H9 (cell line): ENCODE results near the gene ALDH3A2. TPM values are rescaled to one million over a fixed set of nuclear protein-coding genes. Genes with fewer than 3 reads are reported as not detected.

Source experiments
- DNase-seq: peaks from one replicate; pipeline ENCODE4 v3.0.0-alpha.2; 2017
- H2AFZ ChIP-seq: one replicate; pipeline ENCODE4 v1.6.1; 2013; ENCODE audit warnings: mild to moderate bottlenecking, low read length, control low read depth, moderate library complexity
- H2AK5ac ChIP-seq: 2 replicates; pipeline ENCODE4 v1.6.1; 2013; ENCODE audit warnings: low read length, control low read depth, mixed read lengths; ENCODE audit not compliant: insufficient read length
- H2BK120ac ChIP-seq: one replicate; pipeline ENCODE4 v1.6.1; 2013; ENCODE audit warnings: low read depth, mild to moderate bottlenecking, low read length, control low read depth, inconsistent platforms; ENCODE audit not compliant: poor library complexity, severe bottlenecking
- H2BK12ac ChIP-seq: 2 replicates; pipeline ENCODE4 v1.6.1; 2013; ENCODE audit warnings: low read length, control low read depth, mixed read lengths, low read depth; ENCODE audit not compliant: insufficient read length
- H2BK15ac ChIP-seq: 2 replicates; pipeline ENCODE4 v1.6.1; 2013; ENCODE audit warnings: low read depth, low read length, control low read depth
- H2BK20ac ChIP-seq: one replicate; pipeline ENCODE4 v1.6.1; 2013; ENCODE audit warnings: low read depth, mild to moderate bottlenecking, low read length, control low read depth, inconsistent platforms; ENCODE audit not compliant: poor library complexity, severe bottlenecking
- H2BK5ac ChIP-seq: 2 replicates; pipeline ENCODE4 v1.6.1; 2013; ENCODE audit warnings: low read length, control low read depth, mixed read lengths; ENCODE audit not compliant: insufficient read length
- H3K14ac ChIP-seq: 2 replicates; pipeline ENCODE4 v1.6.1; 2013; ENCODE audit warnings: low read length, control low read depth; ENCODE audit not compliant: insufficient read depth
- H3K18ac ChIP-seq: 2 replicates; pipeline ENCODE4 v1.6.1; 2013; ENCODE audit warnings: low read depth, mild to moderate bottlenecking, mixed read lengths, low read length, control low read depth; ENCODE audit not compliant: insufficient read length
- H3K23ac ChIP-seq: 2 replicates; pipeline ENCODE4 v1.6.1; 2013; ENCODE audit warnings: low read length, control low read depth, mixed read lengths, low read depth; ENCODE audit not compliant: insufficient read length
- H3K23me2 ChIP-seq: 2 replicates; pipeline ENCODE4 v1.6.1; 2013; ENCODE audit warnings: low read depth, mild to moderate bottlenecking, mixed read lengths, low read length, control low read depth; ENCODE audit not compliant: insufficient read length, poor library complexity, severe bottlenecking
- H3K27ac ChIP-seq: 2 replicates; pipeline ENCODE4 v1.5.1; 2013; ENCODE audit warnings: low read length, control low read depth, mixed read lengths, low read depth; ENCODE audit not compliant: insufficient read length
- H3K27me3 ChIP-seq: 2 replicates; pipeline ENCODE4 v1.6.1; 2013; ENCODE audit warnings: low read length, control low read depth, inconsistent platforms; ENCODE audit not compliant: insufficient read depth
- H3K4ac ChIP-seq: 2 replicates; pipeline ENCODE4 v1.6.1; 2013; ENCODE audit warnings: low read depth, mild to moderate bottlenecking, control low read depth, inconsistent platforms, low read length, moderate library complexity
- H3K4me1 ChIP-seq: 2 replicates; pipeline ENCODE4 v1.6.1; 2013; ENCODE audit warnings: low read length, control low read depth, inconsistent platforms; ENCODE audit not compliant: insufficient read depth
- H3K4me2 ChIP-seq: 2 replicates; pipeline ENCODE4 v1.6.1; 2013; ENCODE audit warnings: low read length, control low read depth, mixed read lengths; ENCODE audit not compliant: insufficient read length, insufficient read depth
- H3K56ac ChIP-seq: 2 replicates; pipeline ENCODE4 v1.6.1; 2013; ENCODE audit warnings: low read depth, mild to moderate bottlenecking, mixed read lengths, low read length, control low read depth; ENCODE audit not compliant: insufficient read length
- H3K79me1 ChIP-seq: 2 replicates; pipeline ENCODE4 v1.6.1; 2013; ENCODE audit warnings: low read depth, mild to moderate bottlenecking, moderate library complexity, low read length, control low read depth, inconsistent platforms; ENCODE audit not compliant: insufficient read depth, poor library complexity, severe bottlenecking
- H3K79me2 ChIP-seq: 2 replicates; pipeline ENCODE4 v1.6.1; 2013; ENCODE audit warnings: low read length, control low read depth, inconsistent platforms; ENCODE audit not compliant: insufficient read depth
- H3K9ac ChIP-seq: 2 replicates; pipeline ENCODE4 v1.6.1; 2013; ENCODE audit warnings: low read length, control low read depth, mixed read lengths; ENCODE audit not compliant: insufficient read length; ENCODE audit errors: extremely low read depth
- H3K9me3 ChIP-seq: one replicate; pipeline ENCODE4 v1.6.1; 2013; ENCODE audit warnings: low read depth, low read length, inconsistent platforms; ENCODE audit not compliant: control insufficient read depth
- H3T11ph ChIP-seq: one replicate; pipeline ENCODE4 v1.6.1; 2013; ENCODE audit warnings: mild to moderate bottlenecking, low read length, control low read depth, inconsistent platforms
- H4K20me1 ChIP-seq: one replicate; pipeline ENCODE4 v1.6.1; 2013; ENCODE audit not compliant: control insufficient read depth, insufficient read length, insufficient read depth
- H4K5ac ChIP-seq: 2 replicates; pipeline ENCODE4 v1.6.1; 2013; ENCODE audit warnings: low read depth, mild to moderate bottlenecking, mixed read lengths, low read length, control low read depth; ENCODE audit not compliant: insufficient read length
- H4K8ac ChIP-seq: replicated peaks from 2 replicates; pipeline ENCODE4 v1.6.1; 2013; ENCODE audit warnings: low read length, control low read depth, mixed read lengths, low read depth; ENCODE audit not compliant: insufficient read length
- H4K91ac ChIP-seq: 2 replicates; pipeline ENCODE4 v1.6.1; 2013; ENCODE audit warnings: low read depth, mild to moderate bottlenecking, moderate library complexity, mixed read lengths, low read length, control low read depth; ENCODE audit not compliant: insufficient read length
- H3K27ac Mint-ChIP-seq, 3 experiments: 2 replicates in 2 of 3; 3 replicates in 1 of 3; pipeline ENCODE4 v1.8.0; 2020 to 2021; ENCODE audit warnings: mixed read lengths in 3 of 3, mild to moderate bottlenecking in 1 of 3, moderate library complexity in 1 of 3
- H3K27me3 Mint-ChIP-seq: 2 replicates; pipeline ENCODE4 v1.8.0; 2021; ENCODE audit warnings: low read depth, mild to moderate bottlenecking, moderate library complexity, mixed read lengths
- H3K36me3 Mint-ChIP-seq, 3 experiments: 2 replicates in 2 of 3; 3 replicates in 1 of 3; pipeline ENCODE4 v1.8.0; 2020 to 2021; ENCODE audit warnings: low read depth in 3 of 3, mixed read lengths in 3 of 3; ENCODE audit not compliant: insufficient read depth in 1 of 3
- H3K4me1 Mint-ChIP-seq, 2 experiments: 2 replicates each; pipeline ENCODE4 v1.8.0; 2020; ENCODE audit warnings: mixed read lengths in 2 of 2
- H3K4me3 Mint-ChIP-seq, 2 experiments: 2 replicates in 1 of 2; 3 replicates in 1 of 2; pipeline ENCODE4 v1.8.0; 2020 to 2021; ENCODE audit warnings: mild to moderate bottlenecking in 2 of 2, mixed read lengths in 2 of 2, moderate library complexity in 1 of 2
- H3K9me3 Mint-ChIP-seq, 2 experiments: 2 replicates in 1 of 2; 3 replicates in 1 of 2; pipeline ENCODE4 v1.8.0; 2020; ENCODE audit warnings: mild to moderate bottlenecking in 2 of 2, mixed read lengths in 2 of 2, moderate library complexity in 1 of 2
- CTCF ChIP-seq: fragments of 200-600 bp; sonication (generic); conservative IDR thresholded peaks from 3 replicates; pipeline ENCODE4 v1.8.0; 2021; ENCODE audit warnings: antibody characterized with exemption, mild to moderate bottlenecking
- WGBS: extraction: QIAGEN DNeasy Blood & Tissue Kit; methylation state at CpG from one replicate; pipeline ENCODE4 v1.1.7; 2013; ENCODE audit warnings: missing lambda C conversion rate, low lambda C conversion rate, mixed read lengths; ENCODE audit not compliant: insufficient read length; ENCODE audit errors: extremely low coverage; 5-methylcytosine and 5-hydroxymethylcytosine counted together
- total RNA-seq: library from RNA; stranded (reverse); gene quantifications from 2 replicates; pipeline ENCODE4 v1.2.1, GENCODE V29; 2021

The ALDH3A2 gene
- total RNA-seq, 1 experiment from 2014 or later, result 100 TPM

GRCh38 chr17:19660219-19660870 lies 11.8 kb downstream of the ALDH3A2 start:
- Histone ChIP-seq H3K23ac (no peak overlapping the region), H3K14ac (no peak overlapping the region), H3K23me2 (no peaks in the 10 kb centered on the region), H4K91ac (no peak overlapping the region), H2BK20ac (no peak overlapping the region), H2BK120ac (no peak overlapping the region), H2AFZ (no peak overlapping the region), H4K20me1 (no peaks in the 10 kb centered on the region), H3T11ph (no peak overlapping the region), H3K9ac (no peak overlapping the region), H3K9me3 (peaks cover 2% of the 10 kb centered on the region), H4K5ac (no peak overlapping the region), H3K79me1 (no peaks in the 10 kb centered on the region), H3K27ac (no peak overlapping the region), H3K56ac (no peak overlapping the region), H3K18ac (no peak overlapping the region), H3K27me3 (no peaks in the 10 kb centered on the region), H2BK5ac (no peak overlapping the region), H4K8ac (no peak overlapping the region), H2AK5ac (no peak overlapping the region), H3K4me1 (peaks cover 3% of the 10 kb centered on the region; the same call in 1 of the 2 replicates), H3K4me2 (no peak overlapping the region), H3K4ac (no peak overlapping the region), H2BK12ac (no peak overlapping the region), H3K79me2 (0 out of 2 replicates have a peak, but pooled peaks cover 2% of the 10 kb centered on the region), H2BK15ac (no peak overlapping the region)
- TF ChIP-seq CTCF, result no peak
- Mint-ChIP-seq H3K36me3 (peaks cover 40 to 79% (median 59%) of the 10 kb centered on the region in 3 experiments), H3K4me1 (peaks cover 20 to 22% of the 10 kb centered on the region in 2 experiments), H3K4me3 (no peak overlapping the region), H3K9me3 (peaks cover under 1 to 3% of the 10 kb centered on the region in 2 experiments; a peak in 1 of 5 replicates), H3K27me3 (no peaks in the 10 kb centered on the region), H3K27ac (no peak overlapping the region)
- no CpG with 5 or more reads among the region's 6 CpGs for WGBS
- DNase-seq, result no peak
